HepG2 (cell line): ENCODE measurements around the gene ALB. TPM values are rescaled to one million over a fixed set of nuclear protein-coding genes. Genes with fewer than 3 reads are reported as not detected.

ENCODE experiments used
- FOSL1 ChIP-seq: sonication (generic); formaldehyde crosslinking; IDR thresholded peaks from 2 replicates; pipeline ENCODE4 v1.9.0; 2021; ENCODE audit warnings: missing genetic modification reagents, borderline replicate concordance
- FOXK1 ChIP-seq: sonication (generic); formaldehyde crosslinking; IDR thresholded peaks from 2 replicates; pipeline ENCODE4 v1.4.0; 2020; ENCODE audit warnings: low read depth, missing genetic modification reagents, borderline replicate concordance
- FOXP4 ChIP-seq: sonication (generic); formaldehyde crosslinking; IDR thresholded peaks from 2 replicates; pipeline ENCODE4 v1.4.0; 2020; ENCODE audit warnings: missing genetic modification reagents
- GATA4 ChIP-seq: sonication (generic); IDR thresholded peaks from 2 replicates; pipeline ENCODE4 v1.6.1; 2016; ENCODE audit warnings: antibody characterized with exemption, low read depth, borderline replicate concordance
- GATAD1 ChIP-seq: IDR thresholded peaks from 2 replicates; pipeline ENCODE4 v1.6.1; 2016; ENCODE audit warnings: missing genetic modification reagents, missing compliant biosample characterization
- MEIS2 ChIP-seq: sonication (generic); formaldehyde crosslinking; IDR thresholded peaks from 2 replicates; pipeline ENCODE4 v1.9.0; 2021; ENCODE audit warnings: mild to moderate bottlenecking, missing genetic modification reagents
- MTF1 ChIP-seq: sonication (generic); formaldehyde crosslinking; IDR thresholded peaks from 2 replicates; pipeline ENCODE4 v1.5.0; 2020; ENCODE audit warnings: missing genetic modification reagents
- NFIC ChIP-seq: IDR thresholded peaks from 2 replicates; pipeline ENCODE4 v1.6.1; 2012; ENCODE audit warnings: mild to moderate bottlenecking, low read length, inconsistent platforms
- POLR2G ChIP-seq: fragments of 200-400 bp; formaldehyde crosslinking; IDR thresholded peaks from 2 replicates; pipeline ENCODE4 v1.6.1; 2018; ENCODE audit warnings: mild to moderate bottlenecking, low read depth, low read length, moderate library complexity
- RFXAP ChIP-seq: sonication (generic); formaldehyde crosslinking; IDR thresholded peaks from 2 replicates; pipeline ENCODE4 v1.4.0; 2020; ENCODE audit warnings: missing genetic modification reagents, borderline replicate concordance
- SMAD1 ChIP-seq: sonication (generic); formaldehyde crosslinking; IDR thresholded peaks from 2 replicates; pipeline ENCODE4 v1.4.0; 2020; ENCODE audit warnings: missing genetic modification reagents, low read depth, mild to moderate bottlenecking, borderline replicate concordance
- SP2 ChIP-seq: sonication (generic); formaldehyde crosslinking; IDR thresholded peaks from 2 replicates; pipeline ENCODE4 v1.5.1; 2020; ENCODE audit warnings: mild to moderate bottlenecking, missing genetic modification reagents
- TAF15 ChIP-seq: fragments of 200-400 bp; formaldehyde crosslinking; IDR thresholded peaks from one replicate; pipeline ENCODE4 v1.6.1; 2018; ENCODE audit warnings: mild to moderate bottlenecking, low read depth, low read length; ENCODE audit not compliant: poor library complexity, severe bottlenecking
- TCF12 ChIP-seq, 2 experiments: fragments of 450-650 bp in 1 of 2; sonication (generic) in 1 of 2; formaldehyde crosslinking in 1 of 2; IDR thresholded peaks; 2 replicates each; pipeline versions ENCODE4 v1.6.1 to v1.8.0; 2017 to 2022; ENCODE audit warnings: antibody characterized with exemption in 1 of 2, mild to moderate bottlenecking in 1 of 2, missing genetic modification reagents in 1 of 2, moderate library complexity in 1 of 2
- ZFP41 ChIP-seq: sonication (generic); formaldehyde crosslinking; IDR thresholded peaks from 2 replicates; pipeline ENCODE4 v1.4.0; 2020; ENCODE audit warnings: mild to moderate bottlenecking, missing genetic modification reagents, borderline replicate concordance
- ZNF17 ChIP-seq: sonication (generic); formaldehyde crosslinking; IDR thresholded peaks from 2 replicates; pipeline ENCODE4 v1.5.0; 2020; ENCODE audit warnings: mild to moderate bottlenecking, missing genetic modification reagents
- ZNF232 ChIP-seq: sonication (generic); formaldehyde crosslinking; IDR thresholded peaks from 2 replicates; pipeline ENCODE4 v1.4.0; 2020; ENCODE audit warnings: missing genetic modification reagents, borderline replicate concordance
- ZNF484 ChIP-seq: sonication (generic); formaldehyde crosslinking; IDR thresholded peaks from 2 replicates; pipeline ENCODE4 v1.5.1; 2020; ENCODE audit warnings: mild to moderate bottlenecking, low read depth, missing genetic modification reagents, borderline replicate concordance
- ZNF609 ChIP-seq: sonication (generic); formaldehyde crosslinking; IDR thresholded peaks from 2 replicates; pipeline ENCODE4 v1.4.0; 2020; ENCODE audit warnings: mild to moderate bottlenecking, missing genetic modification reagents, borderline replicate concordance
- ZNF639 ChIP-seq: conservative IDR thresholded peaks from 2 replicates; pipeline ENCODE4 v1.6.1; 2018; ENCODE audit warnings: missing genetic modification reagents
- ZNF713 ChIP-seq: sonication (generic); formaldehyde crosslinking; IDR thresholded peaks from 2 replicates; pipeline ENCODE4 v1.4.0; 2020; ENCODE audit warnings: mild to moderate bottlenecking, missing genetic modification reagents
- polyA plus RNA-seq, 8 experiments: library from polyadenylated mRNA; depleted of rRNA in 3 of 8; stranded (reverse) in 7 of 8; unstranded in 1 of 8; fragments of >200 nt; fragmentation: Illumina TruSeq in 4 of 8; extraction: Trizol in 4 of 8; gene quantifications; 2 replicates each; pipeline versions ENCODE4 v1.2.1 to v1.2.3, GENCODE V29; 2011 to 2016; ENCODE audit warnings: low read depth in 4 of 8, missing spikeins in 1 of 8, mixed read lengths in 1 of 8; ENCODE audit not compliant: insufficient read depth in 1 of 8
- total RNA-seq, 5 experiments: library from RNA; depleted of rRNA; stranded (reverse); fragments of >200 nt; fragmentation: Illumina TruSeq; extraction: Trizol; gene quantifications; 2 replicates each; pipeline ENCODE4 v1.2.3, GENCODE V29; 2016; ENCODE audit warnings: low read depth in 1 of 5

ALB gene
- total and polyA plus RNA-seq, 2 of the 13 experiments (the other 11 are each of a cell fraction or from before 2014, with no cell fraction given): 22,259 to 22,625 TPM

GRCh38 chr4:73409012-73409862 lies 5.2 kb downstream of the ALB start (continued):
- TF ChIP-seq ZNF609 (CRISPR knock-in tag) (no peak), FOSL1 (peak; percentile 6; the same call in 1 of the 2 replicates), ZNF17 (CRISPR knock-in tag) (no peak), MTF1 (CRISPR knock-in tag) (no peak; the same call in 1 of the 2 replicates), TAF15 (no peak), MEIS2 (CRISPR knock-in tag) (no peak), FOXP4 (CRISPR knock-in tag) (no peak), ZFP41 (CRISPR knock-in tag) (no peak), ZNF232 (CRISPR knock-in tag) (no peak), GATA4 (no peak), SMAD1 (no peak), FOXK1 (CRISPR knock-in tag) (no peak), SP2 (no peak), GATAD1 (no peak), ZNF639 (CRISPR knock-in tag) (no peak), NFIC (no peak; the same call in 1 of the 2 replicates), ZNF484 (CRISPR knock-in tag) (no peak), TCF12 (IDR thresholded peaks at IDR 0.05) (no peak), TCF12 (CRISPR knock-in tag; IDR thresholded peaks at IDR 0.05) (no peak), ZNF713 (no peak), POLR2G (no peak), RFXAP (CRISPR knock-in tag) (no peak)
